Measurements from ENCODE around the gene SERPINE1.
A peak's percentile ranks its signal among the peaks of the same experiment; 100 is the strongest.

Gene SERPINE1

GRCh38 chr7:101156866-101157589 is 30.1 kb downstream of the SERPINE1 start:
- no peak for DNase-seq

- DNase-seq, result no peak
These were observed 33.1 kb downstream of the SERPINE1 start for GRCh38 chr7:101159696-101160674.

GRCh38 chr7:101160910-101161309 is 34.0 kb downstream of the SERPINE1 start:
- DNase-seq, result no peak

GRCh38 chr7:101161692-101162471 is 35.0 kb downstream of the SERPINE1 start:
- no peak for DNase-seq

GRCh38 chr7:101162551-101163278 is 35.8 kb downstream of the SERPINE1 start:
- peak; percentile 72 for DNase-seq

- DNase-seq, result no peak
These were observed 36.6 kb downstream of the SERPINE1 start for GRCh38 chr7:101163279-101164070.

- DNase-seq, result peak; percentile 52
These were observed 37.4 kb downstream of the SERPINE1 start for GRCh38 chr7:101164071-101164840.

- DNase-seq, result peak; percentile 97
These were observed 38.4 kb downstream of the SERPINE1 start, which contains the start of gene VGF for GRCh38 chr7:101165075-101165957. TSS of gene VGF (minus strand) at chr7:101165569. CDS start at chr7:101164843, 726 bp downstream.

- DNase-seq, result no peak
These were observed 39.2 kb downstream of the SERPINE1 start for GRCh38 chr7:101165958-101166647.

GRCh38 chr7:101166648-101166908 is 39.7 kb downstream of the SERPINE1 start:
- no peak for DNase-seq

GRCh38 chr7:101166909-101167644 is 40.2 kb downstream of the SERPINE1 start:
- DNase-seq, result no peak

- no peak for DNase-seq
These were observed 40.9 kb downstream of the SERPINE1 start for GRCh38 chr7:101167645-101168411.

- no peak for DNase-seq
These were observed 41.6 kb downstream of the SERPINE1 start for GRCh38 chr7:101168412-101169049.

GRCh38 chr7:101169110-101169837 is 42.4 kb downstream of the SERPINE1 start:
- DNase-seq, result no peak

GRCh38 chr7:101169838-101170551 is 43.1 kb downstream of the SERPINE1 start:
- DNase-seq, result peak; percentile 79

Measured in hematopoietic multipotent progenitor cell treated with erythropoietin and hydrocortisone succinate and interleukin-3 and kit ligand, for 6 days (in vitro differentiated cells).